Spleen (tissue), 7 donors: ENCODE data around the gene HSPB8.

Experiments used
- CTCF ChIP-seq, 11 experiments: fragments of 200-600 bp in 7 of 11; fragments of 450-650 bp in 4 of 11; sonication (generic) in 4 of 11; IDR thresholded peaks in 8 of 11; conservative IDR thresholded peaks in 3 of 11; 1 replicate in 7 of 11; 2 replicates in 4 of 11; pipeline versions ENCODE4 v1.4.0 to v1.8.0; 2016 to 2021; ENCODE audit warnings: antibody characterized with exemption in 11 of 11, inconsistent platforms in 4 of 11, mild to moderate bottlenecking in 1 of 11
- POLR2AphosphoS5 ChIP-seq, 3 donors: sonication (generic); formaldehyde crosslinking; IDR thresholded peaks; one replicate each; pipeline ENCODE4 v1.5.1; 2017; ENCODE audit warnings: antibody characterized with exemption in 3 of 3
- donor health status: DM: no; HTN: no; CAD: no; lungs with moderate emphysema.
- donor health status: DM: no; HTN: no; CAD: no.
- donor health status: DM: no; HTN: no; CAD: no.

GRCh38 chr12:119181944-119182343 lies 3.2 kb downstream of the HSPB8 start:
- no peak for TF ChIP-seq CTCF (IDR thresholded peaks at IDR 0.05 in 8 of 11, conservative IDR thresholded peaks at IDR 0.05 in 3 of 11)
- TF ChIP-seq POLR2AphosphoS5 (IDR thresholded peaks at IDR 0.05): no peak
